NT2/D1 (cell line): ENCODE results near the gene FLII.

Experiments
- SUZ12 ChIP-seq: IDR thresholded peaks from 2 replicates; pipeline ENCODE4 v1.6.1; 2011; ENCODE audit not compliant: insufficient read length, insufficient read depth; ENCODE audit errors: extremely low read depth
- ZNF274 ChIP-seq: IDR thresholded peaks from 2 replicates; pipeline ENCODE4 v1.6.1; 2011; ENCODE audit warnings: mild to moderate bottlenecking, low read depth, low read length

DNA sequence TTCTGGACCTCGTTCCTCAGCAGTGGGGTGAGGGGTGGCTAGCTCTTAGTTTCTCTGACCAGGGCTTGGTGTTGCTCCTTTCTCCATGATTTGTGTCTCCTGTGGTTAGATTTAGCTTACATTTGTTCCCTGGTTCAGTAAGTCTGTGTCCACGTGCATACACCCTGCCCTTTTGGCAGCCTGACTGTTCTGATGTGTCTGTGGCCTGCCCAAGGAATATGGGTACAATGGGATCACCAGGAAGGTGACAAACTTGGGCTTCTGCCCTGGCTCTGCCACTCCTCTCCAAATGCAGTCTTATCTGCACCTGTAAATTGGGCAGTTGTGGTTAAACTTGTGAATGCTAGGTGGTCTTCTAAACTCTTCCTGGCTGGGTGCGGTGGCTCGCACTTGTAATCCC, 57.4 kb downstream of the FLII start:
- TF ChIP-seq SUZ12 (no peak), ZNF274 (no peak)
